CD14-positive monocyte (primary cell): Measurements from ENCODE around the gene VWF. TPM values are rescaled to one million over a fixed set of nuclear protein-coding genes. Genes with fewer than 3 reads are reported as not detected.

Source experiments
- DNase-seq, 3 donors: peaks; one replicate each; pipeline ENCODE4 v3.0.0-alpha.2; 2011 to 2022
- H2AFZ ChIP-seq: 2 replicates; pipeline ENCODE4 v1.6.0; 2012; ENCODE audit warnings: mild to moderate bottlenecking, low read depth, low read length, inconsistent platforms; ENCODE audit not compliant: insufficient read depth, poor library complexity, severe bottlenecking
- H3K27ac ChIP-seq, 2 donors: 1 replicate in 1 of 2; 2 replicates in 1 of 2; pipeline ENCODE4 v1.5.1; 2012 to 2013; ENCODE audit warnings: low read length in 2 of 2, control low read depth in 1 of 2, inconsistent platforms in 1 of 2, low read depth in 1 of 2, mild to moderate bottlenecking in 1 of 2
- H3K27me3 ChIP-seq, 2 donors: one replicate each; pipeline versions ENCODE4 v1.6.0 to v1.6.1; 2011 to 2013; ENCODE audit warnings: low read length in 2 of 2; ENCODE audit not compliant: control insufficient read depth in 2 of 2, insufficient read depth in 2 of 2
- H3K36me3 ChIP-seq, 2 donors: replicated peaks in 1 of 2; 1 replicate in 1 of 2; 2 replicates in 1 of 2; pipeline versions ENCODE4 v1.5.1 to v1.6.1; 2012 to 2013; ENCODE audit warnings: low read length in 2 of 2, control low read depth in 1 of 2, inconsistent platforms in 1 of 2, mild to moderate bottlenecking in 1 of 2; ENCODE audit not compliant: insufficient read depth in 2 of 2, control insufficient read depth in 1 of 2
- H3K4me1 ChIP-seq, 2 donors: 1 replicate in 1 of 2; 2 replicates in 1 of 2; pipeline versions ENCODE4 v1.5.1 to v1.6.1; 2012 to 2013; ENCODE audit warnings: low read length in 2 of 2, control low read depth in 1 of 2, inconsistent platforms in 1 of 2, mild to moderate bottlenecking in 1 of 2, moderate library complexity in 1 of 2; ENCODE audit not compliant: insufficient read depth in 2 of 2, control insufficient read depth in 1 of 2
- H3K4me2 ChIP-seq: replicated peaks from 2 replicates; pipeline ENCODE3; 2012; ENCODE audit warnings: low read length, moderate library complexity, mild to moderate bottlenecking; ENCODE audit not compliant: poor library complexity, severe bottlenecking; ENCODE audit errors: extremely low read depth
- H3K4me3 ChIP-seq, 3 experiments: fragments of 200-600 bp in 1 of 3; sonication (generic) in 1 of 3; replicated peaks in 1 of 3; 1 replicate in 2 of 3; 2 replicates in 1 of 3; pipeline ENCODE4 v1.5.1; 2011 to 2013; ENCODE audit warnings: low read length in 3 of 3, mild to moderate bottlenecking in 3 of 3, control low read depth in 2 of 3, low read depth in 2 of 3, inconsistent platforms in 1 of 3, moderate library complexity in 1 of 3
- H3K79me2 ChIP-seq: 2 replicates; pipeline ENCODE4 v1.6.0; 2012; ENCODE audit warnings: mild to moderate bottlenecking, control low read depth, inconsistent platforms, low read length, moderate library complexity; ENCODE audit not compliant: insufficient read depth
- H3K9ac ChIP-seq: 2 replicates; pipeline ENCODE4 v1.6.0; 2017; ENCODE audit warnings: low read length, mild to moderate bottlenecking; ENCODE audit not compliant: insufficient read depth, poor library complexity, severe bottlenecking
- H3K9me3 ChIP-seq, 2 donors: replicated peaks in 1 of 2; 1 replicate in 1 of 2; 2 replicates in 1 of 2; pipeline versions ENCODE4 v1.5.1 to v1.6.1; 2012 to 2013; ENCODE audit warnings: low read length in 2 of 2, control low read depth in 1 of 2; ENCODE audit not compliant: control insufficient read depth in 1 of 2, insufficient read depth in 1 of 2
- H4K20me1 ChIP-seq: 2 replicates; pipeline ENCODE4 v1.6.0; 2012; ENCODE audit warnings: mild to moderate bottlenecking, low read length, control low read depth, moderate library complexity; ENCODE audit not compliant: insufficient read depth
- H3K27ac Mint-ChIP-seq, 7 donors: one replicate each; pipeline ENCODE4 v1.8.0; 2020; ENCODE audit warnings: mild to moderate bottlenecking in 7 of 7, mixed read lengths in 7 of 7, moderate library complexity in 6 of 7, inconsistent platforms in 2 of 7
- H3K27me3 Mint-ChIP-seq, 3 donors: one replicate each; pipeline ENCODE4 v1.8.0; 2021 to 2022; ENCODE audit warnings: low read depth in 3 of 3, mild to moderate bottlenecking in 3 of 3, mixed read lengths in 3 of 3, moderate library complexity in 3 of 3, inconsistent platforms in 1 of 3
- H3K36me3 Mint-ChIP-seq, 2 donors: one replicate each; pipeline ENCODE4 v1.8.0; 2020; ENCODE audit warnings: mixed read lengths in 2 of 2, inconsistent platforms in 1 of 2, mild to moderate bottlenecking in 1 of 2
- H3K4me1 Mint-ChIP-seq: one replicate; pipeline ENCODE4 v1.8.0; 2020; ENCODE audit warnings: mild to moderate bottlenecking, mixed read lengths
- H3K4me3 Mint-ChIP-seq, 2 donors: one replicate each; pipeline ENCODE4 v1.8.0; 2020; ENCODE audit warnings: mild to moderate bottlenecking in 2 of 2, mixed read lengths in 2 of 2, moderate library complexity in 1 of 2
- H3K9me3 Mint-ChIP-seq, 7 donors: one replicate each; pipeline ENCODE4 v1.8.0; 2020 to 2022; ENCODE audit warnings: mixed read lengths in 7 of 7, mild to moderate bottlenecking in 6 of 7, moderate library complexity in 6 of 7, inconsistent platforms in 2 of 7
- CTCF ChIP-seq: fragments of 200-600 bp; IDR thresholded peaks from one replicate; pipeline ENCODE4 v1.8.0; 2022; ENCODE audit warnings: antibody characterized with exemption, mild to moderate bottlenecking
- WGBS: methylation state at CpG from one replicate; pipeline ENCODE4 v1.1.5; 2013; ENCODE audit warnings: missing lambda C conversion rate; ENCODE audit not compliant: insufficient coverage; 5-methylcytosine and 5-hydroxymethylcytosine counted together
- intact Hi-C, 2 donors: fragments of 100-400 bp; cut with micrococcal nuclease; formaldehyde crosslinking; loops; one replicate each; pipeline versions ENCODE4 v1.15.0 to v1.15.1; 2023
- polyA plus RNA-seq, 3 donors: library from polyadenylated mRNA; depleted of rRNA in 1 of 3; unstranded in 2 of 3; stranded (reverse) in 1 of 3; fragments of 300-500 nt in 2 of 3; fragments of >200 nt in 1 of 3; fragmentation: Illumina TruSeq in 2 of 3; gene quantifications; 1 replicate in 2 of 3; 2 replicates in 1 of 3; pipeline ENCODE4 v1.2.3, GENCODE V29; 2012 to 2021

The VWF gene
- polyA plus RNA-seq, 3 donors, result 0.17 to 0.49 (median 0.48) TPM

DNA sequence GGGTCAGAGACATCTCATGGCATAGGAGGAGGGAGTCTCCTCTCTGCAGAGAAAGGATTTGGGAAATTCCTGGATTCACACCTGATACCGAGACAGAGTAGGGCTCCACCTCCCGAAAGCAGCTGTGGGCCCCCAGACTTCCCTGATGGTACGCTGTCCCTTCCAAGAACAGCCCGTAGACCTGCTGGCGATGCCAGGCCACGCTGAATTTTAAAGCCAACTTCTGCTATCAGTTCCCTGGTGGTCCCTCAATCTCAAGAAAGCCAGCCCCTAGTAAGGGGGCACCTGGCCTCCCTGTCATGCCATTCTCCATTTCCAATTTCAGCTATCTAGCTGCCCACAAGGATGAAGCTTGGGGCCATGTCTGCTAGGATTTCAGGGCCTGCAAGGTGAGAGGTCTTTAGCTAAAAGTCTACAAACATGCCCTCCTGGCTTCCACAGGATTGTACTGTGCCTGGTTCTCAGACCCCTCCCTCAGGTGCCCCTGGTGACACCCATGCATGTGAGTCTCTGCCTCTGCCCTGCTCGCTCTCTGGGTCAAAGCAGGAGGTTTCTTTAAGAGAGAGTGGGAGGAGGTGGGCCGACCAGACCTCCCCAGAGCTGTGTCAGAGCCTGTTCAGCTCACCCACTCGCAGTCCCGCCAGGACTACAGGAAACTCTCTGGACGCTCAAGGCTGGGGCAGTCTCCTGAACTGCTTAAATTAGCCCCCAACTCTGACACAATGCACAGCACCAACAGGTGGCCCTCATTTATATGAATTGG, 209.9 kb downstream of the VWF start:
- Mint-ChIP-seq H3K4me1 (no peaks in the 10 kb centered on the region), H3K36me3 (no peaks in the 10 kb centered on the region), H3K4me3 (no peak overlapping the region), H3K27me3 (peaks cover 0 to 3% (median 0%) of the 10 kb centered on the region in 3 donors), H3K27ac (no peak overlapping the region), H3K9me3 (peaks cover 0 to 3% (median 0%) of the 10 kb centered on the region in 7 donors)
- intact Hi-C loops, result no loop called here
- no peaks in the 10 kb centered on the region for H4K20me1 ChIP-seq
- no peak overlapping the region for H3K4me3 ChIP-seq
- no peaks in the 10 kb centered on the region for H3K36me3 ChIP-seq
- WGBS, result 88% methylated on average over 6 of the region's 11 CpGs
- H3K4me1 ChIP-seq, result no peaks in the 10 kb centered on the region
- no peak for DNase-seq
- H3K4me2 ChIP-seq, result no peak overlapping the region
- H3K27ac ChIP-seq, result no peak overlapping the region
- no peaks in the 10 kb centered on the region for H3K27me3 ChIP-seq
- no peaks in the 10 kb centered on the region for H3K9me3 ChIP-seq
- no peak for TF ChIP-seq CTCF
- no peak overlapping the region for H3K9ac ChIP-seq
- no peak overlapping the region for H2AFZ ChIP-seq
- no peaks in the 10 kb centered on the region for H3K79me2 ChIP-seq

DNA sequence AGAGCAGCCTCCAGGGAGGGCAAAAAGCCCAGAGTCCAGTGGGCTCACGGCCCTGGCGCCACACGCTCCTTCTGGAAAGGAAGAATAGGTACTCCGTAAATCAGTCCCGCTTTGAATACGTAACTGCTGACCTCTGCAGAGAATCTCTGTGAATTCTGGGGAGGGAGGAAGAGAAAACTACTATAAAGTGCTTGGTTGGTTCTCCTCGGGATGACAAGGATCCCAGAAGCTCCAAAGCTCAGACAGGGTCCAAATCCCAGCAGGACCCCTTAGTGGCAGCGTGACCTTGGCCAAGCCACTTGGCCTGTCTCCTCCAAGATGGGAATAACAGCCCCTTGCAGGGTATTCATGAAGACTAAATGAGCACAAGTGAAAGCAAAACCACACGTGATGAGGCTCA, 211.1 kb downstream of the VWF start:
- intact Hi-C loops, result no loop called here
- no peak overlapping the region for H3K4me3 Mint-ChIP-seq
- peaks cover 0 to 3% (median 0%) of the 10 kb centered on the region in 3 donors for H3K27me3 Mint-ChIP-seq
- TF ChIP-seq CTCF, result no peak
- Histone ChIP-seq H3K27ac (no peak overlapping the region), H3K4me2 (no peak overlapping the region), H3K36me3 (no peaks in the 10 kb centered on the region), H3K9ac (no peak overlapping the region), H3K27me3 (no peaks in the 10 kb centered on the region), H3K79me2 (no peaks in the 10 kb centered on the region), H3K4me3 (no peak overlapping the region), H2AFZ (no peak overlapping the region), H3K4me1 (no peaks in the 10 kb centered on the region), H3K9me3 (no peaks in the 10 kb centered on the region), H4K20me1 (no peaks in the 10 kb centered on the region)
- H3K4me1 Mint-ChIP-seq, result no peaks in the 10 kb centered on the region
- H3K36me3 Mint-ChIP-seq, result no peaks in the 10 kb centered on the region
- no peak overlapping the region for H3K27ac Mint-ChIP-seq
- WGBS, result 81% methylated on average over 8 of the region's 9 CpGs
- DNase-seq, result no peak
- peaks cover 0 to under 1% (median 0%) of the 10 kb centered on the region in 7 donors for H3K9me3 Mint-ChIP-seq
